ENCODE measurements around the gene SH2D3A.

SH2D3A gene

GRCh38 chr19:6760606-6761005 lies 6.6 kb downstream of the SH2D3A start:
- H2AFZ ChIP-seq (ENCODE audit: low read length) = no peak overlapping the region
- H3F3A ChIP-seq (ENCODE audit: insufficient read depth, low read length) = no peaks in the 10 kb centered on the region
- no peaks in the 10 kb centered on the region for H3K79me2 ChIP-seq (ENCODE audit: insufficient read depth, low read length)
- H3K27ac ChIP-seq (ENCODE audit: low read depth, low read length, poor library complexity, severe bottlenecking) = no peak overlapping the region
- H3K9me2 ChIP-seq (ENCODE audit: low read depth, low read length) = no peaks in the 10 kb centered on the region
- no peaks in the 10 kb centered on the region for H3K27me3 ChIP-seq (ENCODE audit: insufficient read depth, low read length)
- H3K4me1 ChIP-seq (ENCODE audit: insufficient read depth, low read length, severe bottlenecking) = peaks cover 3% of the 10 kb centered on the region
- H3K9ac ChIP-seq (ENCODE audit: low read length) = no peak overlapping the region
- H3K4me2 ChIP-seq (ENCODE audit: low read length) = no peak overlapping the region
- TF ChIP-seq EZH2 (IDR thresholded peaks at IDR 0.05; ENCODE audit: borderline replicate concordance, low read length) (no peak), CTCF (IDR thresholded peaks at IDR 0.05; ENCODE audit: low read length) (no peak)
- no peaks in the 10 kb centered on the region for H4K20me1 ChIP-seq (ENCODE audit: insufficient read depth, low read length)
- H3K9me3 ChIP-seq (ENCODE audit: low read length) = no peaks in the 10 kb centered on the region
- H3K36me3 ChIP-seq (ENCODE audit: insufficient read depth, low read length) = peaks cover 28% of the 10 kb centered on the region
- H3K4me3 ChIP-seq (ENCODE audit: low read depth, low read length, poor library complexity, severe bottlenecking) = no peak overlapping the region

GRCh38 chr19:6754653-6755463 lies 12.4 kb downstream of the SH2D3A start:
- Histone ChIP-seq H3K9me2 (ENCODE audit: low read depth, low read length) (no peaks in the 10 kb centered on the region), H4K20me1 (ENCODE audit: insufficient read depth, low read length) (no peaks in the 10 kb centered on the region), H3K36me3 (ENCODE audit: insufficient read depth, low read length) (peaks cover 51% of the 10 kb centered on the region), H3K4me2 (ENCODE audit: low read length) (no peak overlapping the region), H3K27me3 (ENCODE audit: insufficient read depth, low read length) (no peaks in the 10 kb centered on the region), H2AFZ (ENCODE audit: low read length) (no peak overlapping the region), H3K4me3 (ENCODE audit: low read depth, low read length, poor library complexity, severe bottlenecking) (no peak overlapping the region), H3K79me2 (ENCODE audit: insufficient read depth, low read length) (no peaks in the 10 kb centered on the region), H3F3A (ENCODE audit: insufficient read depth, low read length) (no peaks in the 10 kb centered on the region), H3K9ac (ENCODE audit: low read length) (no peak overlapping the region), H3K4me1 (ENCODE audit: insufficient read depth, low read length, severe bottlenecking) (peaks cover 9% of the 10 kb centered on the region), H3K9me3 (ENCODE audit: low read length) (no peaks in the 10 kb centered on the region), H3K27ac (ENCODE audit: low read depth, low read length, poor library complexity, severe bottlenecking) (no peak overlapping the region)
- TF ChIP-seq CTCF (IDR thresholded peaks at IDR 0.05; ENCODE audit: low read length) (no peak), EZH2 (IDR thresholded peaks at IDR 0.05; ENCODE audit: borderline replicate concordance, low read length) (no peak)

- Histone ChIP-seq H3K4me2 (ENCODE audit: low read length) (0 out of 2 replicates have a peak overlapping the region, but pooled peaks have one; percentile 75), H4K20me1 (ENCODE audit: insufficient read depth, low read length) (no peaks in the 10 kb centered on the region), H3K4me1 (ENCODE audit: insufficient read depth, low read length, severe bottlenecking) (peaks cover 9% of the 10 kb centered on the region), H2AFZ (ENCODE audit: low read length) (no peak overlapping the region), H3K9me3 (ENCODE audit: low read length) (no peaks in the 10 kb centered on the region), H3K4me3 (ENCODE audit: low read depth, low read length, poor library complexity, severe bottlenecking) (no peak overlapping the region), H3K79me2 (ENCODE audit: insufficient read depth, low read length) (no peaks in the 10 kb centered on the region), H3K36me3 (ENCODE audit: insufficient read depth, low read length) (peaks cover 52% of the 10 kb centered on the region), H3K9ac (ENCODE audit: low read length) (no peak overlapping the region), H3K9me2 (ENCODE audit: low read depth, low read length) (no peaks in the 10 kb centered on the region), H3K27ac (ENCODE audit: low read depth, low read length, poor library complexity, severe bottlenecking) (no peak overlapping the region), H3K27me3 (ENCODE audit: insufficient read depth, low read length) (no peaks in the 10 kb centered on the region), H3F3A (ENCODE audit: insufficient read depth, low read length) (no peaks in the 10 kb centered on the region)
- TF ChIP-seq EZH2 (IDR thresholded peaks at IDR 0.05; ENCODE audit: borderline replicate concordance, low read length) (no peak), CTCF (IDR thresholded peaks at IDR 0.05; ENCODE audit: low read length) (no peak)
These were observed 13.1 kb downstream of the SH2D3A start for GRCh38 chr19:6754136-6754535.
